LNCAP (cell line): Measurements from ENCODE around the gene STIM2.

ENCODE experiments used
- CTCF ChIP-seq: fragments of 450-650 bp; IDR thresholded peaks from 2 replicates; pipeline ENCODE4 v1.5.1; 2017; ENCODE audit warnings: mild to moderate bottlenecking

STIM2 gene

GRCh38 chr4:26860157-26860921 lies at the start of gene STIM2:
TSS of gene STIM2 (plus strand) at chr4:26860841.
- TF ChIP-seq CTCF, result no peak

- no peak for TF ChIP-seq CTCF
Measured at GRCh38 chr4:26812049-26812714, 48.5 kb upstream of the STIM2 start.

- TF ChIP-seq CTCF, result no peak
Measured at GRCh38 chr4:26813698-26814097, 46.9 kb upstream of the STIM2 start.

- no peak for TF ChIP-seq CTCF
Measured at GRCh38 chr4:26815199-26815598, 45.4 kb upstream of the STIM2 start.

- TF ChIP-seq CTCF, result no peak
Measured at GRCh38 chr4:26815706-26816105, 44.9 kb upstream of the STIM2 start.

GRCh38 chr4:26819026-26819425 lies 41.6 kb upstream of the STIM2 start:
- no peak for TF ChIP-seq CTCF

- TF ChIP-seq CTCF, result no peak
Measured at GRCh38 chr4:26819478-26820095, 41.1 kb upstream of the STIM2 start.
